Left lung (tissue), 10 donors: ENCODE data around the gene SYCE1L. TPM values are rescaled to one million over a fixed set of nuclear protein-coding genes. Genes with fewer than 3 reads are reported as not detected.

Source experiments
- ATAC-seq: fragments of 200-7000 bp; cut with Tn5 transposase; one replicate; pipeline ENCODE4 v1.9.1; 2020; ENCODE audit warnings: moderate library complexity
- DNase-seq, 4 donors: peaks; one replicate each; pipeline ENCODE4 v3.0.0-alpha.2; 2013 to 2020
- H3K27ac ChIP-seq, 2 donors: fragments of 200-600 bp; sonication (generic) in 1 of 2; one replicate each; pipeline versions ENCODE4 v1.5.0 to v1.8.0; 2020 to 2021
- H3K27me3 ChIP-seq, 2 donors: fragments of 200-600 bp; sonication (generic) in 1 of 2; one replicate each; pipeline versions ENCODE4 v1.5.0 to v1.8.0; 2020 to 2021
- H3K36me3 ChIP-seq, 2 donors: fragments of 200-600 bp; sonication (generic) in 1 of 2; one replicate each; pipeline versions ENCODE4 v1.5.0 to v1.8.0; 2020 to 2021
- H3K4me1 ChIP-seq, 2 donors: fragments of 200-600 bp; one replicate each; pipeline ENCODE4 v1.8.0; 2021
- H3K4me3 ChIP-seq, 2 donors: fragments of 200-600 bp; sonication (generic) in 1 of 2; one replicate each; pipeline versions ENCODE4 v1.5.0 to v1.8.0; 2020 to 2021; ENCODE audit warnings: mild to moderate bottlenecking in 1 of 2
- H3K9me3 ChIP-seq, 2 donors: fragments of 200-600 bp; sonication (generic) in 1 of 2; one replicate each; pipeline versions ENCODE4 v1.5.0 to v1.8.0; 2020 to 2021
- intact Hi-C, 2 donors: fragments of 100-400 bp; cut with DNase I; formaldehyde crosslinking; loops; one replicate each; pipeline versions ENCODE4 v1.11.2 to v1.14.2; 2022
- polyA plus RNA-seq, 6 donors: library from polyadenylated mRNA; unstranded; fragments of 120-200 nt; gene quantifications; one replicate each; pipeline ENCODE4 v1.2.1, GENCODE V29; 2013; ENCODE audit not compliant: insufficient read length in 6 of 6
- total RNA-seq, 2 donors: library from RNA; stranded (reverse); fragmentation: NEBNext Ultra II Directional; extraction: Animal tissue kit (Norgen Biotek cat#: 25700); gene quantifications; one replicate each; pipeline ENCODE4 v1.2.1, GENCODE V29; 2021
- TF ChIP-seq, protein P1 (sequence below), 2 donors: fragments of 200-600 bp; sonication (generic) in 1 of 2; IDR thresholded peaks; one replicate each; pipeline versions ENCODE4 v1.5.0 to v1.8.0; 2021; ENCODE audit warnings: antibody characterized with exemption in 2 of 2
- donor health status: DM: no; HTN: yes; CAD: no.
- donor health status: DM: no; HTN: no; CAD: no.

The SYCE1L gene
- total and polyA plus RNA-seq, 8 donors, result 2.2 to 5.7 (median 3.6) TPM

DNA sequence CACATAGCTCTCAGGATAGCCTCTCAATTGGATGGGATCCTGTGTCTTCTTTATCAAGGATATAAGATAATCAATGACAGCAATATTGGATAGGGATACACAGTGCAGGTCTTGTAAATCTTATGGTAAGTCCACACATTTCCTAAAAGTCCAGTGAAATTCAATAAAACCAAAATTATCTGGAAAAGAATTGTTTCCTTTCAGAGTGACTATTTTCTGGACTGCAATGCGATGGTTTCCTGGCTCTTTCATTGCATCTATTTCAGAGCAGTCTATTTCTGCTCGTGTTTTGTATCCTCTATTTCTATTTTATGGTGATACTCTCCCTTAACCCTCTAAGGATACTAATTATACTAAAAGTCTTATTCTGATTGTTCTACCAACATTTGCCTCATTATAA, 32.5 kb upstream of the SYCE1L start:
- ATAC-seq, result no peak
- no peaks in the 10 kb centered on the region for H3K36me3 ChIP-seq
- no peaks in the 10 kb centered on the region for H3K4me1 ChIP-seq
- H3K27me3 ChIP-seq, result peaks cover 0 to 5% of the 10 kb centered on the region in 2 donors
- TF ChIP-seq, protein P1, sequence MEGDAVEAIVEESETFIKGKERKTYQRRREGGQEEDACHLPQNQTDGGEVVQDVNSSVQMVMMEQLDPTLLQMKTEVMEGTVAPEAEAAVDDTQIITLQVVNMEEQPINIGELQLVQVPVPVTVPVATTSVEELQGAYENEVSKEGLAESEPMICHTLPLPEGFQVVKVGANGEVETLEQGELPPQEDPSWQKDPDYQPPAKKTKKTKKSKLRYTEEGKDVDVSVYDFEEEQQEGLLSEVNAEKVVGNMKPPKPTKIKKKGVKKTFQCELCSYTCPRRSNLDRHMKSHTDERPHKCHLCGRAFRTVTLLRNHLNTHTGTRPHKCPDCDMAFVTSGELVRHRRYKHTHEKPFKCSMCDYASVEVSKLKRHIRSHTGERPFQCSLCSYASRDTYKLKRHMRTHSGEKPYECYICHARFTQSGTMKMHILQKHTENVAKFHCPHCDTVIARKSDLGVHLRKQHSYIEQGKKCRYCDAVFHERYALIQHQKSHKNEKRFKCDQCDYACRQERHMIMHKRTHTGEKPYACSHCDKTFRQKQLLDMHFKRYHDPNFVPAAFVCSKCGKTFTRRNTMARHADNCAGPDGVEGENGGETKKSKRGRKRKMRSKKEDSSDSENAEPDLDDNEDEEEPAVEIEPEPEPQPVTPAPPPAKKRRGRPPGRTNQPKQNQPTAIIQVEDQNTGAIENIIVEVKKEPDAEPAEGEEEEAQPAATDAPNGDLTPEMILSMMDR (IDR thresholded peaks at IDR 0.05), result no peak
- no peak overlapping the region for H3K4me3 ChIP-seq
- no peaks in the 10 kb centered on the region for H3K9me3 ChIP-seq
- intact Hi-C loops, result loop anchor here in 1 of 2 donors (10.0 kb wide), 1 partner anchor 1372 kb away; no protein-coding TSS in a partner anchor
- no peak for DNase-seq
- H3K27ac ChIP-seq, result no peak overlapping the region

DNA sequence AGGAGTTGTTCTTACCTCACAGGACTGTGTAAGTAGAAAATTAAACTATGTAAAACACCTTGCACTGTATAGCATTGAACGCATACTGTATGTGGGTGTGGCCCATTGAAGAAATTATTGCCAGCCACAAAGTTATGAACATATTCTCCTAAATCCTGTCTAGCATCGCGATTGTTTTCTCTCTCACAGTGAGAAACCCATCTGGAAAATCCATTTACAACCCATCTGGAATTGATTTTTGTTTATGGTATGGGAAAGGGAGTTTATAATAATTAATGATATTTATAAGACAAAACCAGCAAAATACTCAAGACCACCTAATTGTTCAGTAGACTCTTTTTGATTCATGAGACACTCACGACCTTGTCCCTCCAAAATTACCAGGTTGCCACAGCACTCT, 30.3 kb upstream of the SYCE1L start:
- intact Hi-C loops, result loop anchor here in 1 of 2 donors (10.0 kb wide), 1 partner anchor 1374 kb away; no protein-coding TSS in a partner anchor
- DNase-seq (no peak), ATAC-seq (no peak)
- Histone ChIP-seq H3K27ac (no peak overlapping the region), H3K4me3 (no peak overlapping the region), H3K36me3 (no peaks in the 10 kb centered on the region), H3K4me1 (no peaks in the 10 kb centered on the region), H3K9me3 (no peaks in the 10 kb centered on the region), H3K27me3 (peaks cover 0 to 5% of the 10 kb centered on the region in 2 donors)
- TF ChIP-seq, protein P1 (IDR thresholded peaks at IDR 0.05), result no peak

DNA sequence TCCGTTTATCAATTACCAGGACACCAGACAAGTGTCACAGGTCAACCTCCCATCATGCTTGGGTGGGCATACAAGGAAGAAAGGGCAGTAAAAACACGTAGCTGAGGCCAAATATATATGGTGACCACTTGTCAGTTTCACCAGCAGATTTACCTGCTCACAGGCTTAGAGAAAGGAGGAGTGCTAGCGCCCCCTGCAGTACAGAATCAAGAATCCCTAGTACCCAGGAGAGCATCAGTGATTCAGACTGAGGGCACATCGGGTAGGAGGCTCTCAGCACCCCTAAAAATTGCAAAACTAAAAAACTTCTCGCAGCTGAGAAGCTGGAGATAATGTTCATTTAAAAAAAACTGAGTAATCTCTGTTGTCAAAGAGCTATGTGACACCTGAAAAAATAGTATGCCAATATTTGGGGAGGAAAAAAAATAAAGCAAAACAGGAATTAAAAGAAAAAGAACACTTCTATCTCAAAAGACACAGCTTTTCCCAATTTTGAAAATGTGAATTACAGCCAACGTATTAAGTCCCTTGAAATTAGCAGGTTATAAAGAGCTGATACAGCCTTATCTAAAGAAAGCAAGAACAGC, 29.5 kb upstream of the SYCE1L start:
- Histone ChIP-seq H3K27ac (no peak overlapping the region), H3K4me1 (no peaks in the 10 kb centered on the region), H3K9me3 (no peaks in the 10 kb centered on the region), H3K36me3 (no peaks in the 10 kb centered on the region), H3K27me3 (peaks cover 0 to 5% of the 10 kb centered on the region in 2 donors), H3K4me3 (no peak overlapping the region)
- TF ChIP-seq, protein P1 (IDR thresholded peaks at IDR 0.05), result peak; percentile 59 to 63
- ATAC-seq (peak; percentile 75), DNase-seq (peak in 1 of 4 donors; percentile 47)
- intact Hi-C loops, result loop anchor here in 1 of 2 donors (10.0 kb wide), 1 partner anchor 1375 kb away; no protein-coding TSS in a partner anchor

DNA sequence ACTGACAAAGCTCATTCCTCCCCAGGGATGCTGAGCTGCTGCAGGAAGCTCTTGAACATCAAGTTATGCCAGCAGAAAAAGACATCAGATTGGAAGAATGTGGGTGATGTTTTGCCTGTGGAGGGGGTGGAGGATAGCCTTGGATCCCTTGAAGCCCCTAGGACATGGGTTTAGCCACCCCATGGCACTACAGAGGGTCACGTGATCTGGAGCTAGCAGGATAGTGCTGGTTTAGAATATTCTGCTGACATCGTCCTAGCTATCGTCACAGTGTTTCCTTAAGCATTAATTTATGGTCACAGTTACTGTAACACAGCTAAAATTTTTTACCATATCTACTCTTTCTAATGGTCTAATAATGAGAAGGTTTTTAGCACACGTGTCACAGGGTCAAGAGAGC, 28.4 kb upstream of the SYCE1L start:
- H3K4me1 ChIP-seq, result no peaks in the 10 kb centered on the region
- H3K9me3 ChIP-seq, result no peaks in the 10 kb centered on the region
- ATAC-seq (no peak), DNase-seq (no peak)
- H3K4me3 ChIP-seq, result no peak overlapping the region
- TF ChIP-seq, protein P1 (IDR thresholded peaks at IDR 0.05), result no peak
- intact Hi-C loops, result no loop called here
- no peak overlapping the region for H3K27ac ChIP-seq
- H3K27me3 ChIP-seq, result peaks cover 0 to 5% of the 10 kb centered on the region in 2 donors
- H3K36me3 ChIP-seq, result no peaks in the 10 kb centered on the region

DNA sequence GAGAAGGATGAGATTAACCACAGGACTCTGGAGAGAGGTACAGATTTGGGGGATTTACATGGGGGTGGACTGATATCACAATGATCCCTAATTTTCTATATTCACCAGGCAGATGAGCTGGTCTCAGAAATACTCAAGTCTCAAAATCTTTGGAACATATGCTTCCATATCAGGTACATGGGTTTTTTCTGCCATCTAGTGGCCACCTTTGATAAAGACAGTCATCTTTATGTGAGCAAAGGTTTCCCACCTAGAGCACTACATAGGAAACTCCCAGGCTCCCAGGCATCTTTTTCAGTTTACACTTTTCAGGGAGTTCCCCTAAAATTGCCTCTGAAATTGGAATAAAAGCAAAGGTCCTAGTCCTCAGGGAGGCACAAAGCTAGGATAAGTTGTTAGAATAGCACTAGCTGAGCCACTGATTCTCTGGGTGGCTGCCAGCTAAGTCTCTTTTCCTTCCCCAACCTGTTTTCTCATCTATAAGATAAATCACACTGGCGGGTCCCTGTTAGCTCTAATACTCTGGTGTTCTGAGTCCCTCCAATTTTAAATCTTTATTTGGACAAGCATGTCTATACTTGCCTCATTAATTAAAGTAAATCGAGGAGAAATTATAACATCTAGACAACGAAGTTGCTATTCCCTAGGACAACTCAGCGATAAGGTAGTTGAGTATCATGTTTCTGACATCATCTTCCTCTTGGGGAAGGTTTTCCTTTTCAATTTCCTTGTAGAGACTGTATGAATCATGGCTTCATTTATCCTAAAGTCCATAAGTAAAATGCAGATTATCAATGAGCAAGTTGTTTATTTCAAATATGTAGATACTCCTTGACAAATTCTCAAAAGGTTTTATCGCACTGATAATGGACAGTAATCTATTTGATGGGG, 27.2 kb upstream of the SYCE1L start:
- no peaks in the 10 kb centered on the region for H3K4me1 ChIP-seq
- peak in 2 of 4 donors; percentile 50 to 75 for DNase-seq
- H3K36me3 ChIP-seq, result no peaks in the 10 kb centered on the region
- peak; percentile 93 for ATAC-seq
- no peak overlapping the region for H3K4me3 ChIP-seq
- TF ChIP-seq, protein P1 (IDR thresholded peaks at IDR 0.05), result peak; percentile 61 to 62
- H3K9me3 ChIP-seq, result no peaks in the 10 kb centered on the region
- no peak overlapping the region for H3K27ac ChIP-seq
- intact Hi-C loops, result no loop called here
- peaks cover 0 to 5% of the 10 kb centered on the region in 2 donors for H3K27me3 ChIP-seq
